22Rv1 (cell line): ENCODE data around the gene RNF220.

ENCODE experiments used
- H3K27ac ChIP-seq: fragments of 450-650 bp; 2 replicates; pipeline ENCODE4 v1.5.1; 2017
- ZFX ChIP-seq: fragments of 450-650 bp; IDR thresholded peaks from 2 replicates; pipeline ENCODE4 v1.6.1; 2017; ENCODE audit warnings: antibody characterized with exemption, borderline replicate concordance
- TF ChIP-seq, protein P1 (sequence below): fragments of 450-650 bp; IDR thresholded peaks from 2 replicates; pipeline ENCODE4 v1.5.1; 2017; ENCODE audit warnings: mild to moderate bottlenecking

Gene RNF220

DNA sequence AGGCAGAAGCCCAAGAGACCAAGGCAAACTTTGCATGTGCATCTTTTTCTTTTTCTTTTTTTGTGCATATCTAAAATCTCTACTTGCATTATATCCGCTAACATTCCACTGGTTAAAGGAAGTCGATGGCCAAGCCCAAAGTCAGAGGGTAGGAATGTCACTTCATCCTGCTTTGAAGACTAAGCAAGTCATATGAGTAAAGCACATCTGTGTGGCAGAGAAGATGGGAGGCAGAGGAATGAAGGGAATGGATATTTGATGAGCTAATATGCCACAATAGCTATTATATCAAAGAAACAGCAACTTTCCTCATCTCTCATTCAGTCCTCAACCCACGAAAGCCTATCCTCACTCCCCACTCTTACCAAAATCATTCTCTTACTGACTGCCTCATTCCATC lies 59.3 kb downstream of the RNF220 start:
- H3K27ac ChIP-seq = no peak overlapping the region
- TF ChIP-seq, protein P1, sequence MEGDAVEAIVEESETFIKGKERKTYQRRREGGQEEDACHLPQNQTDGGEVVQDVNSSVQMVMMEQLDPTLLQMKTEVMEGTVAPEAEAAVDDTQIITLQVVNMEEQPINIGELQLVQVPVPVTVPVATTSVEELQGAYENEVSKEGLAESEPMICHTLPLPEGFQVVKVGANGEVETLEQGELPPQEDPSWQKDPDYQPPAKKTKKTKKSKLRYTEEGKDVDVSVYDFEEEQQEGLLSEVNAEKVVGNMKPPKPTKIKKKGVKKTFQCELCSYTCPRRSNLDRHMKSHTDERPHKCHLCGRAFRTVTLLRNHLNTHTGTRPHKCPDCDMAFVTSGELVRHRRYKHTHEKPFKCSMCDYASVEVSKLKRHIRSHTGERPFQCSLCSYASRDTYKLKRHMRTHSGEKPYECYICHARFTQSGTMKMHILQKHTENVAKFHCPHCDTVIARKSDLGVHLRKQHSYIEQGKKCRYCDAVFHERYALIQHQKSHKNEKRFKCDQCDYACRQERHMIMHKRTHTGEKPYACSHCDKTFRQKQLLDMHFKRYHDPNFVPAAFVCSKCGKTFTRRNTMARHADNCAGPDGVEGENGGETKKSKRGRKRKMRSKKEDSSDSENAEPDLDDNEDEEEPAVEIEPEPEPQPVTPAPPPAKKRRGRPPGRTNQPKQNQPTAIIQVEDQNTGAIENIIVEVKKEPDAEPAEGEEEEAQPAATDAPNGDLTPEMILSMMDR = no peak

DNA sequence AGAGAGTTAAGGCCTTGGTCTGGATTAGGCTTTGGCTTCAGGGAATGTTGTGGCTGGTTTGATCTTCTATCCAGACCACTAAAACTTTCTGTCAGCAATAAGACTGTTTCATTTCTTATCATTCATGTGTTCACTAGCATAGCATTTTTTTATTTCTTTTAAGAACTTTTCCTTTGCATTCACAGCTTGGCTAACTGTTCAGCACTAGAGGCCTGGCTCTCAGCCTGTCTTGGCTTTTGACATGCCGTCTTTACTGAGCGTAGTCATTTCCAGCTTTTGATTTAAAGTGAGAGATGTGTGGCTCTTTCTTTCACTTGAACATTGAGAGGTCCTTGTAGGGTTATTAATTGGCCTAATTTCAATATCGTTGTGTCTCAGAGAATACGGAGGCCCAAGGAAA lies 62.5 kb downstream of the RNF220 start:
- no peak overlapping the region for H3K27ac ChIP-seq
- no peak for TF ChIP-seq ZFX
- TF ChIP-seq, protein P1 = no peak

DNA sequence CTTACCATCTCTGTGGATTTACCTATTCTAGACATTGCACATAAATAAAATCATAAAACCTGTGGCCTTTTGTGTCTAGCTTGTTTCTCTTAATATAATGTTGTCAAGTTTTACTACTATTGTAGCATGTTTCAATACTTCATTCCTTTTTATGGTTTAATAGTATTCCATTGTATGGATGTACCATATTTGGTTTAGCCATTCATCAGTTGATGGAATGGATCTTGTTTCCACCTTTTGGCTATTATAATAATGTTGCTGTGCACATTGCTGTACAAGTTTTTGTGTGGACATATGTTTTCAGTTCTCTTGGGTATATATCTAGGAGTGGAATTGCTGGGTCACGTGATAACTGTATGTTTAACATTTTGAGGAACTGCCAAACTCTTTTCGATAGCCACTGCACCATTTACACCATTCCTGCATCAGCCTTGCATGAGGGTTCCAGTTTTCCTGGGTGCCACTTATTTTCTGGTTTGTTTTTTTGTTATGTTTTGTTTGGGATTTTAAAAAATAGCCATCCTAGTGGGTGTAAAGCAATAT lies 66.9 kb downstream of the RNF220 start:
- TF ChIP-seq, protein P1 = no peak
- TF ChIP-seq ZFX = no peak
- H3K27ac ChIP-seq = no peak overlapping the region

DNA sequence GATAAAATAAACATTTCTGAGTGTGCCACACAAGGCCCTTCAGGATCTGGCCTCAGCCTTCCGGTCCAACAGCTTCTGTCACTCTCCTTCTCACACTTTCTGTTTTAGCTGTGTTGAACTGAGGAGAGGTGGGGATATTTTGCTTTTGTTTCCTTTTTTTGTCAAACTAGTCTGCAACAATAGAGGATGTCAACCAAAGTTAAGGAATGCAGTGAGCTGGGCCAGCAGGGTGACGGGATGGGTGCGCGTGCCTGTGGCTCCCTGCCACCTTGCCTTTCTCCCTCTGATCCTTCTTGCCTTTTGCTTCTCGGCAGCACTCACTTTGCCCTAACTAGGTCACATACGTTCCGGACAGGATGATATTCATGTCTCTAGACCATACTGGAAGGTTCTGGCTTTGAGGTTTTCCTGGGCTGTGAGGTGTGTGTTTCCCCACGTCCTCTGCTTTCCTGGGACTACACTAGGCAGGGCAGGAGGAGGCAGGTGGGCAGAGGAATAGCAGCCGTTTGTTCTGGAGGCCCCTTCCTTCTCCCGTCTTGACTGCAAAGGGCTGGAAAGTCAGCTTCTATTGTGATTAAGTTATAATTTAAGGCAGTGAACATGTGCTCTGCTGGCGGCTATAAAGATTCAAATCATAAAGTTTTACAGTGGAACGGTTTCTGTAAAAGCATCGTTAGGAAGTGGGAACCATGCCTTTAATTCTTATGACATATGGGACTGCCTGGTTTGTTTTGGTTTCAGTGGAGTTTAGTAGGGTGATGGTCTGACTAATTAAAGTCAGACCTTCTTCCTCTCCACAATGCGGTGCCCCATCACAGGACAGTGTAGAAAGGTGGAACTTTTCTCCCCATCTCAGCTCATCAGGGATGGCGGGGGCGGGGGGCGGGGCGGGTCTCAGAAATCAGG lies 67.8 kb downstream of the RNF220 start:
- H3K27ac ChIP-seq = no peak overlapping the region
- TF ChIP-seq, protein P1 = no peak
- no peak for TF ChIP-seq ZFX

DNA sequence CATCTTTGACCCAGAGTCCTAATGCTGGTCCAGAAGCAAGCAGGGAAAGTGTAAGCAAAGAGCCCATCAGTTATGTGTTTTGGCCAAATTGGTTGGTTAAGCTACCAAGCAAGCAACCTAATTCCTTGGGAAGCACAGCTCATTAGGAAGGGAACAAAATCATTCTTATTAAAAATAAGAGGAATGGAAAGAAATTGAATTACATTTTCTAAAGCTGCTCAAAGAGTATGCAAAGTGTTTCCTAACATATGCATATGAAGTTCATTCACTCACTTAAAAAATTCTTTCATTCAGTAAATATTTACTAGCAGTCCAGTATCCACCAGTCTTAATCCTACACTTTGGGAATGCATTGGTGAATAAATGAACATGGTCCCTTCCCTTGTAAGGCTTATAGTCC lies 71.8 kb downstream of the RNF220 start:
- no peak overlapping the region for H3K27ac ChIP-seq
- no peak for TF ChIP-seq ZFX
- TF ChIP-seq, protein P1 = no peak

DNA sequence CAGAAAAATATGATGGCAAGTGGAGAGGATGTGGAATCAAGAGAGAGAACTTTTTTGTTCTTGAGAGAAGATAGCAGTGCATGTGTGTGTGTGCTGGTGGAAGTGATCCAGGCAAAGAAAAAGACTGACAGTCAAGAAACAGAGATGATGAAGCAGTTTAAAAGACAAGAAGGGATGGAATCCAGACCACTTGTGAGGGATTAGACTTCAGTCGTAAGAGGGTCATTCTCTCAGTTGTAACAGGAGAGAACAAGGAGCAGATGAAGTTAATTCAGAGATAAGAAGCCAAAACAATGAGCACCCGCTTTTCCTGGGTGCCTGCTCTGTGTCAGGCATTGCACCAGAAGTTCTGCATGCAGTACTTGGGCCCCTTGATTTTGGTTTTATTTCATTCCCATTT lies 76.6 kb downstream of the RNF220 start:
- H3K27ac ChIP-seq = no peak overlapping the region
- TF ChIP-seq ZFX = no peak
- TF ChIP-seq, protein P1 = no peak
